ENCODE results near the gene ANKRD60. TPM values are rescaled to one million over a fixed set of nuclear protein-coding genes. Genes with fewer than 3 reads are reported as not detected.
A peak's percentile ranks its signal among the peaks of the same experiment; 100 is the strongest.

ANKRD60 gene
- total RNA-seq, 2 donors from 2014 or later: 0.80 TPM; not detected in 1

DNA sequence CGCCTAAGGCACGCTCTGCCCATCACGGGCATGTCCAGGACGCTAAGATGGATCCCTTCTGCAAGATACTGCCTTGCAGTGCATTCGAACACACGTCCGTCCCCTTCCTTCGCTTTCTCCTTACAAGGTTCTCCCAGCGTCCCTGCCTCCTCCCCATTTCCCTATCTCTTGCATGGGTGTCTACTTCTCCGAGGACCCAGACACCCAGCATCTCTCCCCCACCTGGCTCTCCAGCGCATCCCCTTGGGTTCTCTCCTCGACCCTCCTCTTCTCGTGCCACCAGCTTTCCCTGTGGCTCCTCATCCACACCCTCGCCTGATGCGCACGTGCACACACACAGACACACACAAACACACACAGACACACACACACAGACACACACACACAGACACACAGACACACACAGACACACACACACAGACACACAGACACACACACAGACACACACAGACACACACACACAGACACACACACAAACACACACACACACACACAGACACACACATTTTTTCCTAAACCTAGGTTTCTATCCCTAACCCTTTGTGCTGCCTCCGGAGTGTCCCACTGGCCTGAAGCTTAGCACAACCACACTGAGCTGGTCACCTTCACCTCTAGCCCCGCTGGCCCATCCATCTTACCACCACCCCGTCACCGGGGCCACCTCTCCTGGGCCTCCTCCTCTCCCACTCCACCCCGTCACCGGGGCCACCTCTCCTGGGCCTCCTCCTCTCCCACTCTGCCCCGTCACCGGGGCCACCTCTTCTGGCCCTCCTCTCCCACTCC, 31.9 kb downstream of the ANKRD60 start:
- Histone ChIP-seq H3K4me3 (no peak overlapping the region), H3K27me3 (replicated peaks; ENCODE audit: insufficient read depth) (no peaks in the 10 kb centered on the region), H3K4me1 (replicated peaks) (no peaks in the 10 kb centered on the region), H3K36me3 (no peaks in the 10 kb centered on the region), H3K9me3 (no peaks in the 10 kb centered on the region), H3K27ac (no peak overlapping the region)
- 81% methylated on average over 24 of the region's 24 CpGs for WGBS
- intact Hi-C loops (cut with DNase I): no loop called here
- no peak for DNase-seq (ENCODE audit: low spot score)
- TF ChIP-seq POLR2AphosphoS5 (IDR thresholded peaks at IDR 0.05) (no peak), POLR2A (IDR thresholded peaks at IDR 0.05) (no peak)
- TF ChIP-seq, protein P1, sequence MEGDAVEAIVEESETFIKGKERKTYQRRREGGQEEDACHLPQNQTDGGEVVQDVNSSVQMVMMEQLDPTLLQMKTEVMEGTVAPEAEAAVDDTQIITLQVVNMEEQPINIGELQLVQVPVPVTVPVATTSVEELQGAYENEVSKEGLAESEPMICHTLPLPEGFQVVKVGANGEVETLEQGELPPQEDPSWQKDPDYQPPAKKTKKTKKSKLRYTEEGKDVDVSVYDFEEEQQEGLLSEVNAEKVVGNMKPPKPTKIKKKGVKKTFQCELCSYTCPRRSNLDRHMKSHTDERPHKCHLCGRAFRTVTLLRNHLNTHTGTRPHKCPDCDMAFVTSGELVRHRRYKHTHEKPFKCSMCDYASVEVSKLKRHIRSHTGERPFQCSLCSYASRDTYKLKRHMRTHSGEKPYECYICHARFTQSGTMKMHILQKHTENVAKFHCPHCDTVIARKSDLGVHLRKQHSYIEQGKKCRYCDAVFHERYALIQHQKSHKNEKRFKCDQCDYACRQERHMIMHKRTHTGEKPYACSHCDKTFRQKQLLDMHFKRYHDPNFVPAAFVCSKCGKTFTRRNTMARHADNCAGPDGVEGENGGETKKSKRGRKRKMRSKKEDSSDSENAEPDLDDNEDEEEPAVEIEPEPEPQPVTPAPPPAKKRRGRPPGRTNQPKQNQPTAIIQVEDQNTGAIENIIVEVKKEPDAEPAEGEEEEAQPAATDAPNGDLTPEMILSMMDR (IDR thresholded peaks at IDR 0.05): no peak

DNA sequence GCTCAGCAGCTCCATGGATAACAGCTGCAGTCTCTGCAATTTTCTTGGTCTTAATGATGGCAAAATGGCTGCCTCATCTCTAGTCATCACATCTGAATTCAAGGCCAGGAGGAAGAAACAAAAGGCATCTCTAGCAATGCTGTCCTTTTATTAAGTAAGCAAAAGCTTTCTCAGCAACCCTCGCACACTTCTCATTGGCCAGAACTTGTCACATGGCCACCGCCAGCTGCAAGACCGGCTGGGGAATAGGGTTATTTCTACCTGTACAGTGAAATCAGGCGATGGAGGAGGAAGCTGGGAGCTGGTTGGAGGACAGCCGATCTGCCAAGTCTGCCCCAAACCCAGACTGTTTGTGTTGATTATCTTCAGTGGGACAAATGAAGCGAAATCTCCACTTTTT, 33.4 kb downstream of the ANKRD60 start:
- intact Hi-C loops (cut with DNase I): no loop called here
- 89% methylated on average over 6 of the region's 6 CpGs for WGBS
- DNase-seq (ENCODE audit: low spot score): no peak
- no peaks in the 10 kb centered on the region for H3K27me3 ChIP-seq (replicated peaks; ENCODE audit: insufficient read depth)
- TF ChIP-seq, protein P1 (IDR thresholded peaks at IDR 0.05): no peak
- TF ChIP-seq POLR2AphosphoS5 (IDR thresholded peaks at IDR 0.05): no peak
- TF ChIP-seq POLR2A (IDR thresholded peaks at IDR 0.05): no peak
- no peak overlapping the region for H3K4me3 ChIP-seq
- no peaks in the 10 kb centered on the region for H3K9me3 ChIP-seq
- H3K4me1 ChIP-seq (replicated peaks): no peaks in the 10 kb centered on the region
- no peak overlapping the region for H3K27ac ChIP-seq
- H3K36me3 ChIP-seq: no peaks in the 10 kb centered on the region

DNA sequence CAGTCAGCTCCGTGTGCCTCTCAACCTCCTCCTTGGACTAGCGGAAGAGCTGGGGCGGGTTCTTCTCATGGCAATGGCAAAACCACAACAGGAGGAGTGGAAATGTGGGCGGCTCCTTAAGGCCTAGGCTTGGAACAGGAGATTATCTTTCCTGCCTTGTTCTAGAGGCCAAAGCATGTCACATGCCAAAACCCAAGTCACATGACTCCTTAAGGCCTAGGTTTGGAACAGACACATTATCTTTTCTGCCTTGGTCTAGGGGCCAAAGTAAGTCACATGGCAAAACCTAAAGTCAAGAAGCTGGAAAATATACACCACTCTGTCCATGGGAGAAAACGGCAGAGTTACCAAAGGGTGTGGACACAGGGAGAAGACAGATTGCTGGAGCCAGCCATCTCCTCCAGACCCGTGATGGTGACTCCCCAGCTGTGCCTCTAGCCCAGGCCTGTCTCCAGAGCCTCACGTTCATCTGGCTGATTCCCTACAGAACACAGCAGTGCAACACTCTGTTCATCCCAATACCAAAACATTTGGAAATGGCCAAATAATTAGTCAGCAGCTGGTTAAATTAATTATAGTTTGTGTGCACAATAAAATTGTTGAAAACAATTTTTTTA, 34.2 kb downstream of the ANKRD60 start:
- no peaks in the 10 kb centered on the region for H3K9me3 ChIP-seq
- H3K27ac ChIP-seq: no peak overlapping the region
- H3K36me3 ChIP-seq: no peaks in the 10 kb centered on the region
- no peak overlapping the region for H3K4me3 ChIP-seq
- 76% methylated on average over 7 of the region's 7 CpGs for WGBS
- H3K27me3 ChIP-seq (replicated peaks; ENCODE audit: insufficient read depth): no peaks in the 10 kb centered on the region
- no peak for DNase-seq (ENCODE audit: low spot score)
- intact Hi-C loops (cut with DNase I): no loop called here
- TF ChIP-seq POLR2AphosphoS5 (IDR thresholded peaks at IDR 0.05): no peak
- TF ChIP-seq, protein P1 (IDR thresholded peaks at IDR 0.05): no peak
- TF ChIP-seq POLR2A (IDR thresholded peaks at IDR 0.05): no peak
- H3K4me1 ChIP-seq (replicated peaks): no peaks in the 10 kb centered on the region

DNA sequence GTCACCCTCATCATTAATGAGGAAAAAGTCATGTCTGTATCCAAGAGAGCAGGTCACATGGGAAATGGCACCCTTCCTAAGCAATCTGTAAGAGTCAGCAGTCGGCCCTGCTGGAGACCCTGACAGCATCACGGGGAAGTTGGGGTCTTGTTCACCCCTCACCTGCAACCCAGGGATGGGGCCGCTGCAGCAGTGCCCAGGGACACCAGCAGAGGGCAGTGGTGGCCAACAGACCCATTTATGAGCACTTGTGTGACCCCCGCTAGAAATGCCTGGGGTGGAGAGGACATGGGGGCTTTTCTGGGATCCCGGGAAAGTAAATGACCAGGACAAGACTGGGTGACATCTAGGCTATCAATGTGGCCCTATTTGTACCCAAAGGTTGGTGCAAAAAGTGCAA, 35.9 kb downstream of the ANKRD60 start:
- no peak for TF ChIP-seq POLR2AphosphoS5 (IDR thresholded peaks at IDR 0.05)
- TF ChIP-seq, protein P1 (IDR thresholded peaks at IDR 0.05): peak in 1 of 4 experiments; percentile 8
- TF ChIP-seq POLR2A (IDR thresholded peaks at IDR 0.05): no peak
- DNase-seq (ENCODE audit: low spot score): no peak
- no peaks in the 10 kb centered on the region for H3K36me3 ChIP-seq
- no peaks in the 10 kb centered on the region for H3K27me3 ChIP-seq (replicated peaks; ENCODE audit: insufficient read depth)
- H3K27ac ChIP-seq: no peak overlapping the region
- H3K9me3 ChIP-seq: no peaks in the 10 kb centered on the region
- intact Hi-C loops (cut with DNase I): no loop called here
- WGBS: 58% methylated on average over 5 of the region's 5 CpGs
- H3K4me1 ChIP-seq (replicated peaks): no peaks in the 10 kb centered on the region
- H3K4me3 ChIP-seq: no peak overlapping the region

DNA sequence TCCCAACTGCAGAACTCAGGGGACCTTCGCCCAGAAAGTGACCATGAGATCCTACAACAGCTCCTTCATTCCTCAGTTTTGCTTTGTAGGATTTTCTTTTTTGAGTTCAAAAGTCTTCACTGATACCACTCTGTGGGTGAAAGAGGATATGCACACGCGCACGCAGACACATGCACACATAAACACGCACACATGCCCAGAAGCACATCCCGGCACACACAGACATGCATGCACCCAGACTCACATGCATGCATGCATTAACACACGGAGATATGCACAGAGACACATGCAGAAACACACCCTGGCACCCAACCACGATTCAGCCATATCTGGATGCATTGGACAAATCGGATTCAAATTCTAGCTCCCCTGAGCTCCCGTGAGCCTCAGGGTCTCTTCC, 36.4 kb downstream of the ANKRD60 start:
- Histone ChIP-seq H3K9me3 (no peaks in the 10 kb centered on the region), H3K27ac (no peak overlapping the region), H3K36me3 (no peaks in the 10 kb centered on the region), H3K4me1 (replicated peaks) (no peaks in the 10 kb centered on the region), H3K27me3 (replicated peaks; ENCODE audit: insufficient read depth) (no peaks in the 10 kb centered on the region), H3K4me3 (no peak overlapping the region)
- WGBS: 83% methylated on average over 10 of the region's 10 CpGs
- no peak for DNase-seq (ENCODE audit: low spot score)
- intact Hi-C loops (cut with DNase I): no loop called here
- TF ChIP-seq, protein P1 (IDR thresholded peaks at IDR 0.05): no peak
- TF ChIP-seq POLR2AphosphoS5 (IDR thresholded peaks at IDR 0.05): no peak
- no peak for TF ChIP-seq POLR2A (IDR thresholded peaks at IDR 0.05)
